Measurements from ENCODE around the gene ADH7. TPM values are rescaled to one million over a fixed set of nuclear protein-coding genes. Genes with fewer than 3 reads are reported as not detected.
"Not testable (repeated sequence)": the region's sequence is repeated elsewhere in the genome, so short reads cannot be mapped to it uniquely, and the experiment has no call there.

ADH7 gene
- total RNA-seq, 1 donor from 2014 or later, result not detected

- ATAC-seq (ENCODE audit: poor library complexity), result no peak
- intact Hi-C loops (cut with DNase I), result no loop called here
- no peak for DNase-seq
Observed at GRCh38 chr4:99394896-99395295, 40.2 kb downstream of the ADH7 start.

- ATAC-seq (ENCODE audit: poor library complexity) (no peak), DNase-seq (no peak)
- intact Hi-C loops (cut with DNase I), result no loop called here
Observed at GRCh38 chr4:99390055-99390454, 45.1 kb downstream of the ADH7 start.

GRCh38 chr4:99389606-99390005, 45.5 kb downstream of the ADH7 start:
- DNase-seq (no peak), ATAC-seq (ENCODE audit: poor library complexity) (no peak)
- intact Hi-C loops (cut with DNase I), result no loop called here

GRCh38 chr4:99383833-99384392, 51.2 kb downstream of the ADH7 start:
- intact Hi-C loops (cut with DNase I), result no loop called here
- peak; percentile 44 for DNase-seq
- peak; percentile 93 for ATAC-seq (ENCODE audit: poor library complexity)

GRCh38 chr4:99383399-99383798, 51.7 kb downstream of the ADH7 start:
- no peak for ATAC-seq (ENCODE audit: poor library complexity)
- intact Hi-C loops (cut with DNase I), result no loop called here
- DNase-seq, result no peak

GRCh38 chr4:99382745-99383360, 52.3 kb downstream of the ADH7 start:
- no peak for DNase-seq
- intact Hi-C loops (cut with DNase I), result no loop called here
- ATAC-seq (ENCODE audit: poor library complexity), result no peak

GRCh38 chr4:99381588-99382175, 53.5 kb downstream of the ADH7 start:
- no peak for ATAC-seq (ENCODE audit: poor library complexity)
- intact Hi-C loops (cut with DNase I), result no loop called here
- no peak for DNase-seq

- ATAC-seq (ENCODE audit: poor library complexity) (no peak), DNase-seq (no peak)
- intact Hi-C loops (cut with DNase I), result no loop called here
Observed at GRCh38 chr4:99379571-99379970, 55.6 kb downstream of the ADH7 start.

- DNase-seq (no peak), ATAC-seq (ENCODE audit: poor library complexity) (no peak)
- intact Hi-C loops (cut with DNase I), result no loop called here
Observed at GRCh38 chr4:99378876-99379275, 56.3 kb downstream of the ADH7 start.

- DNase-seq; intact Hi-C loops (cut with DNase I): not testable (repeated sequence)
Observed at GRCh38 chr4:99377341-99377740, 57.8 kb downstream of the ADH7 start.

GRCh38 chr4:99372464-99372863, 62.7 kb downstream of the ADH7 start:
- ATAC-seq (ENCODE audit: poor library complexity); intact Hi-C loops (cut with DNase I); DNase-seq: not testable (repeated sequence)

More at GRCh38 chr4:99377341-99377740, 57.8 kb downstream of the ADH7 start:
- not testable (repeated sequence) for ATAC-seq (ENCODE audit: poor library complexity)

- ATAC-seq (ENCODE audit: poor library complexity); intact Hi-C loops (cut with DNase I); DNase-seq: not testable (repeated sequence)
Observed at GRCh38 chr4:99367817-99368216, 67.3 kb downstream of the ADH7 start.

GRCh38 chr4:99366491-99366890, 68.7 kb downstream of the ADH7 start:
- DNase-seq, result no peak
- ATAC-seq (ENCODE audit: poor library complexity), result no peak
- intact Hi-C loops (cut with DNase I), result no loop called here

GRCh38 chr4:99362768-99363167, 72.4 kb downstream of the ADH7 start:
- ATAC-seq (ENCODE audit: poor library complexity), result peak; percentile 90
- DNase-seq, result peak; percentile 53
- intact Hi-C loops (cut with DNase I), result no loop called here

Other genes starting within 250 kb of the ADH7 start
- not detected for gene ADH6, start 216.1 kb downstream of the ADH7 start, total RNA-seq
- gene ADH1A, start 144.4 kb downstream of the ADH7 start, total RNA-seq, result 0.83 TPM
- gene ADH1B, start 113.9 kb downstream of the ADH7 start, total RNA-seq, result 157 TPM
- 6.9 TPM for gene ADH1C, start 82.6 kb downstream of the ADH7 start, total RNA-seq
- gene C4orf17, start 75.7 kb upstream of the ADH7 start, total RNA-seq, result not detected
- gene TRMT10A, start 128.7 kb upstream of the ADH7 start, total RNA-seq, result 4.5 TPM
- 3.3 TPM for gene MTTP, start 139.5 kb upstream of the ADH7 start, total RNA-seq
- gene C4orf54, start 222.5 kb upstream of the ADH7 start, total RNA-seq, result 0.73 TPM